Testis (tissue), 3 donors: ENCODE data around the gene PDE6A. TPM values are rescaled to one million over a fixed set of nuclear protein-coding genes. Genes with fewer than 3 reads are reported as not detected.

ENCODE experiments used
- DNase-seq: peaks from one replicate; pipeline ENCODE4 v3.0.0-alpha.2; 2019
- H3K27ac ChIP-seq, 2 donors: fragments of 200-600 bp; sonication (generic); one replicate each; pipeline ENCODE4 v1.5.1; 2019
- H3K27me3 ChIP-seq: fragments of 200-600 bp; sonication (generic); one replicate; pipeline ENCODE4 v1.5.1; 2019
- H3K36me3 ChIP-seq: fragments of 200-600 bp; sonication (generic); one replicate; pipeline ENCODE4 v1.5.1; 2017; ENCODE audit warnings: low read depth; ENCODE audit errors: missing control alignments
- H3K4me1 ChIP-seq: fragments of 200-600 bp; sonication (generic); one replicate; pipeline ENCODE4 v1.5.1; 2019
- H3K4me3 ChIP-seq, 2 donors: fragments of 200-600 bp; sonication (generic); one replicate each; pipeline ENCODE4 v1.5.1; 2017 to 2019
- H3K9me3 ChIP-seq: fragments of 200-600 bp; sonication (generic); one replicate; pipeline ENCODE4 v1.5.1; 2017
- CTCF ChIP-seq, 3 experiments: fragments of 450-650 bp in 2 of 3; fragments of 200-600 bp in 1 of 3; sonication (generic) in 1 of 3; IDR thresholded peaks; one replicate each; pipeline ENCODE4 v1.5.1; 2016 to 2019; ENCODE audit warnings: antibody characterized with exemption in 3 of 3, mild to moderate bottlenecking in 2 of 3, moderate library complexity in 1 of 3
- POLR2A ChIP-seq: fragments of 450-650 bp; IDR thresholded peaks from one replicate; pipeline ENCODE4 v1.6.1; 2017; ENCODE audit warnings: antibody characterized with exemption, mild to moderate bottlenecking, moderate library complexity
- WGBS, 2 donors: methylation state at CpG; one replicate each; pipeline ENCODE4 v1.1.5; 2018; 5-methylcytosine and 5-hydroxymethylcytosine counted together
- intact Hi-C: fragments of 100-400 bp; cut with DNase I; formaldehyde crosslinking; loops from one replicate; pipeline ENCODE4 v1.15.1; 2023; ENCODE audit warnings: low total_unique reads
- polyA plus RNA-seq: library from polyadenylated mRNA; stranded (reverse); fragments of 350-450 nt; fragmentation: Illumina TruSeq; extraction: RNeasy Lipid Tissue Mini Kit (QIAGEN cat#74804); gene quantifications from one replicate; pipeline ENCODE4 v1.2.3, GENCODE V29; 2014; ENCODE audit warnings: low read depth, low replicate concordance; ENCODE audit not compliant: insufficient read depth
- total RNA-seq, 2 donors: library from RNA; depleted of rRNA; stranded (reverse); fragments of >200 nt; gene quantifications; one replicate each; pipeline ENCODE4 v1.2.3, GENCODE V29; 2016

Gene PDE6A
- total and polyA plus RNA-seq, 3 donors from 2014 or later: 2.9 to 4.6 (median 3.2) TPM

GRCh38 chr5:149982505-149982904 lies 37.9 kb upstream of the PDE6A start:
- intact Hi-C loops: no loop called here
- H3K36me3 ChIP-seq: no peaks in the 10 kb centered on the region
- no peaks in the 10 kb centered on the region for H3K9me3 ChIP-seq
- H3K27ac ChIP-seq: no peak overlapping the region
- TF ChIP-seq POLR2A (no peak), CTCF (IDR thresholded peaks at IDR 0.05) (no peak)
- no peak for DNase-seq
- no peaks in the 10 kb centered on the region for H3K4me1 ChIP-seq
- no peaks in the 10 kb centered on the region for H3K27me3 ChIP-seq
- H3K4me3 ChIP-seq: no peak overlapping the region

- Histone ChIP-seq H3K4me3 (no peak overlapping the region), H3K4me1 (no peaks in the 10 kb centered on the region), H3K27me3 (no peaks in the 10 kb centered on the region), H3K36me3 (no peaks in the 10 kb centered on the region), H3K27ac (no peak overlapping the region), H3K9me3 (no peaks in the 10 kb centered on the region)
- no peak for DNase-seq
- TF ChIP-seq CTCF (IDR thresholded peaks at IDR 0.05) (no peak), POLR2A (no peak)
- intact Hi-C loops: no loop called here
- WGBS, 2 donors: 91 to 95% methylated on average over 3 of the region's 3 CpGs
Measured at GRCh38 chr5:149981206-149981605, 36.6 kb upstream of the PDE6A start.

- H3K27ac ChIP-seq: no peak overlapping the region
- DNase-seq: no peak
- no peak overlapping the region for H3K4me3 ChIP-seq
- H3K36me3 ChIP-seq: no peaks in the 10 kb centered on the region
- TF ChIP-seq CTCF (IDR thresholded peaks at IDR 0.05) (no peak), POLR2A (no peak)
- H3K9me3 ChIP-seq: no peaks in the 10 kb centered on the region
- H3K27me3 ChIP-seq: no peaks in the 10 kb centered on the region
- 86 to 95% methylated on average over 1 of the region's 1 CpG for WGBS, 2 donors
- H3K4me1 ChIP-seq: no peaks in the 10 kb centered on the region
- intact Hi-C loops: no loop called here
Measured at GRCh38 chr5:149979896-149980295, 35.3 kb upstream of the PDE6A start.

GRCh38 chr5:149975409-149975808 lies 30.8 kb upstream of the PDE6A start:
- H3K27ac ChIP-seq: no peak overlapping the region
- no peaks in the 10 kb centered on the region for H3K36me3 ChIP-seq
- no peak for DNase-seq
- H3K4me3 ChIP-seq: no peak overlapping the region
- H3K4me1 ChIP-seq: no peaks in the 10 kb centered on the region
- no peaks in the 10 kb centered on the region for H3K9me3 ChIP-seq
- 67 to 73% methylated on average over 2 of the region's 2 CpGs for WGBS, 2 donors
- H3K27me3 ChIP-seq: no peaks in the 10 kb centered on the region
- TF ChIP-seq POLR2A: no peak
- intact Hi-C loops: no loop called here

GRCh38 chr5:149969181-149969930 lies 24.8 kb upstream of the PDE6A start:
- Histone ChIP-seq H3K27ac (no peak overlapping the region), H3K36me3 (no peaks in the 10 kb centered on the region), H3K27me3 (no peaks in the 10 kb centered on the region), H3K9me3 (no peaks in the 10 kb centered on the region), H3K4me1 (peaks cover 9% of the 10 kb centered on the region), H3K4me3 (no peak overlapping the region)
- TF ChIP-seq POLR2A (no peak), CTCF (IDR thresholded peaks at IDR 0.05) (no peak)
- intact Hi-C loops: loop anchor here (10.0 kb wide), 1 partner anchor 125 kb away; no protein-coding TSS in a partner anchor
- DNase-seq: no peak
- WGBS, 2 donors: 83% methylated on average over 4 of the region's 4 CpGs
